Activated T-helper 1 cell treated with anti-CD3 and anti-CD28 coated beads, Interleukin-12 subunit alpha, Interleukin-12 subunit beta, Interleukin-2, Interleukin-4 antibody, amounts not matched to agents 30 ng/mL and 10 ng/mL and 1 ng/mL, durations not matched to agents 14 hours and 24 hours and 36 hours (primary cell): ENCODE data around the gene STK40. TPM values are rescaled to one million over a fixed set of nuclear protein-coding genes. Genes with fewer than 3 reads are reported as not detected.

Experiments used
- DNase-seq: peaks from one replicate; pipeline ENCODE4 v3.0.0; 2021; ENCODE audit warnings: low spot score
- H3K27ac Mint-ChIP-seq: one replicate; pipeline ENCODE4 v1.8.0; 2021; ENCODE audit warnings: mild to moderate bottlenecking, mixed read lengths
- H3K27me3 Mint-ChIP-seq: one replicate; pipeline ENCODE4 v1.8.0; 2022; ENCODE audit warnings: mild to moderate bottlenecking, moderate library complexity, mixed read lengths; ENCODE audit not compliant: insufficient read depth
- H3K36me3 Mint-ChIP-seq: one replicate; pipeline ENCODE4 v1.8.0; 2021; ENCODE audit warnings: low read depth, mixed read lengths
- H3K4me1 Mint-ChIP-seq: one replicate; pipeline ENCODE4 v1.8.0; 2021; ENCODE audit warnings: low read depth, mixed read lengths
- H3K4me3 Mint-ChIP-seq: one replicate; pipeline ENCODE4 v1.8.0; 2021; ENCODE audit warnings: mild to moderate bottlenecking, moderate library complexity, mixed read lengths
- H3K9me3 Mint-ChIP-seq: one replicate; pipeline ENCODE4 v1.8.0; 2021; ENCODE audit warnings: mixed read lengths
- intact Hi-C: fragments of 100-400 bp; cut with micrococcal nuclease; formaldehyde crosslinking; loops from one replicate; pipeline ENCODE4 v1.15.1; 2024
- total RNA-seq: library from RNA; stranded (reverse); gene quantifications from 2 replicates; pipeline ENCODE4 v1.2.3, GENCODE V29; 2022

Gene STK40
- total RNA-seq, 1 donor from 2014 or later, result 46.5 TPM

- peaks cover 41% of the 10 kb centered on the region for H3K36me3 Mint-ChIP-seq
- intact Hi-C loops, result no loop called here
- H3K27ac Mint-ChIP-seq, result no peak overlapping the region
- H3K4me1 Mint-ChIP-seq, result peaks cover 24% of the 10 kb centered on the region
- DNase-seq, result no peak
- no peak overlapping the region for H3K4me3 Mint-ChIP-seq
- H3K9me3 Mint-ChIP-seq, result no peaks in the 10 kb centered on the region
- no peaks in the 10 kb centered on the region for H3K27me3 Mint-ChIP-seq
These were observed 8.0 kb upstream of the STK40 start for GRCh38 chr1:36393686-36394085.

GRCh38 chr1:36392836-36393235 is 7.1 kb upstream of the STK40 start:
- H3K27ac Mint-ChIP-seq, result no peak overlapping the region
- DNase-seq, result no peak
- H3K4me1 Mint-ChIP-seq, result peaks cover 20% of the 10 kb centered on the region
- H3K27me3 Mint-ChIP-seq, result no peaks in the 10 kb centered on the region
- H3K4me3 Mint-ChIP-seq, result no peak overlapping the region
- intact Hi-C loops, result no loop called here
- peaks cover 40% of the 10 kb centered on the region for H3K36me3 Mint-ChIP-seq
- H3K9me3 Mint-ChIP-seq, result no peaks in the 10 kb centered on the region

GRCh38 chr1:36391271-36391670 is 5.5 kb upstream of the STK40 start:
- DNase-seq, result no peak
- Mint-ChIP-seq H3K4me1 (peaks cover 25% of the 10 kb centered on the region), H3K4me3 (no peak overlapping the region), H3K36me3 (peaks cover 33% of the 10 kb centered on the region), H3K27ac (no peak overlapping the region), H3K9me3 (no peaks in the 10 kb centered on the region), H3K27me3 (no peaks in the 10 kb centered on the region)
- intact Hi-C loops, result no loop called here

- DNase-seq, result no peak
- H3K4me1 Mint-ChIP-seq, result peaks cover 28% of the 10 kb centered on the region
- H3K27ac Mint-ChIP-seq, result no peak overlapping the region
- peaks cover 31% of the 10 kb centered on the region for H3K36me3 Mint-ChIP-seq
- intact Hi-C loops, result no loop called here
- no peak overlapping the region for H3K4me3 Mint-ChIP-seq
- H3K9me3 Mint-ChIP-seq, result no peaks in the 10 kb centered on the region
- H3K27me3 Mint-ChIP-seq, result no peaks in the 10 kb centered on the region
These were observed 4.7 kb upstream of the STK40 start for GRCh38 chr1:36390411-36390810.

- H3K4me1 Mint-ChIP-seq, result peaks cover 28% of the 10 kb centered on the region
- no peaks in the 10 kb centered on the region for H3K9me3 Mint-ChIP-seq
- no peak overlapping the region for H3K4me3 Mint-ChIP-seq
- DNase-seq, result no peak
- intact Hi-C loops, result loop anchor here (5.0 to 10.0 kb wide), 4 partner anchors 68 to 1302 kb away; partner anchors contain the start of genes ADPRS, AGO3, CDCA8 and EVA1B
- H3K27ac Mint-ChIP-seq, result no peak overlapping the region
- no peaks in the 10 kb centered on the region for H3K27me3 Mint-ChIP-seq
- peaks cover 30% of the 10 kb centered on the region for H3K36me3 Mint-ChIP-seq
These were observed 4.3 kb upstream of the STK40 start for GRCh38 chr1:36389999-36390398.

GRCh38 chr1:36389261-36389660 is 3.5 kb upstream of the STK40 start:
- Mint-ChIP-seq H3K27me3 (no peaks in the 10 kb centered on the region), H3K9me3 (no peaks in the 10 kb centered on the region), H3K36me3 (peaks cover 29% of the 10 kb centered on the region), H3K27ac (no peak overlapping the region), H3K4me1 (peaks cover 35% of the 10 kb centered on the region), H3K4me3 (no peak overlapping the region)
- intact Hi-C loops, result loop anchor here (5.0 to 10.0 kb wide), 4 partner anchors 67 to 1303 kb away; partner anchors contain the start of genes ADPRS, AGO3, CDCA8 and EVA1B
- no peak for DNase-seq

GRCh38 chr1:36387141-36387949 is 1.6 kb upstream of the STK40 start:
- DNase-seq, result no peak
- peaks cover 43% of the 10 kb centered on the region for H3K4me1 Mint-ChIP-seq
- peak overlapping the region; percentile 96 for H3K4me3 Mint-ChIP-seq
- peaks cover 21% of the 10 kb centered on the region for H3K36me3 Mint-ChIP-seq
- H3K27ac Mint-ChIP-seq, result peak overlapping the region; percentile 97
- no peaks in the 10 kb centered on the region for H3K9me3 Mint-ChIP-seq
- H3K27me3 Mint-ChIP-seq, result no peaks in the 10 kb centered on the region
- intact Hi-C loops, result loop anchor here (2.0 to 10.0 kb wide), 5 partner anchors 65 to 1305 kb away; partner anchors contain the start of genes ADPRS, AGO3, CDCA8 and EVA1B

GRCh38 chr1:36386265-36387140 is 779 bp upstream of the STK40 start:
- Mint-ChIP-seq H3K27ac (peak overlapping the region; percentile 97), H3K36me3 (peaks cover 16% of the 10 kb centered on the region), H3K27me3 (no peaks in the 10 kb centered on the region), H3K9me3 (no peaks in the 10 kb centered on the region), H3K4me3 (peak overlapping the region; percentile 96), H3K4me1 (peaks cover 46% of the 10 kb centered on the region)
- DNase-seq, result peak; percentile 87
- intact Hi-C loops, result loop anchor here (1.0 to 10.0 kb wide), 14 partner anchors 11 to 1306 kb away; partner anchors contain the start of genes ADPRS, AGO1, AGO3 and CDCA8

GRCh38 chr1:36384542-36385409 is 948 bp downstream of the STK40 start:
- H3K36me3 Mint-ChIP-seq, result peaks cover 6% of the 10 kb centered on the region
- intact Hi-C loops, result loop anchor here (5.0 to 10.0 kb wide), 4 partner anchors 62 to 1308 kb away; partner anchors contain the start of genes ADPRS, AGO3, CDCA8 and EVA1B

GRCh38 chr1:36383240-36383639 is 2.5 kb downstream of the STK40 start:
- peak overlapping the region; percentile 34 for H3K4me3 Mint-ChIP-seq
- no peaks in the 10 kb centered on the region for H3K9me3 Mint-ChIP-seq
- no peaks in the 10 kb centered on the region for H3K27me3 Mint-ChIP-seq
- peak overlapping the region; percentile 40 for H3K27ac Mint-ChIP-seq
- peaks cover 5% of the 10 kb centered on the region for H3K36me3 Mint-ChIP-seq
- H3K4me1 Mint-ChIP-seq, result peaks cover 71% of the 10 kb centered on the region
- DNase-seq, result no peak
- intact Hi-C loops, result loop anchor here (10.0 kb wide), 1 partner anchor 448 kb away; the partner anchor contains the start of gene AGO3

More at GRCh38 chr1:36384542-36385409, 948 bp downstream of the STK40 start:
- no peaks in the 10 kb centered on the region for H3K27me3 Mint-ChIP-seq
- H3K9me3 Mint-ChIP-seq, result no peaks in the 10 kb centered on the region
- peak overlapping the region; percentile 82 for H3K4me3 Mint-ChIP-seq
- peak; percentile 27 for DNase-seq
- peaks cover 63% of the 10 kb centered on the region for H3K4me1 Mint-ChIP-seq
- peak overlapping the region; percentile 84 for H3K27ac Mint-ChIP-seq

- peaks cover 72% of the 10 kb centered on the region for H3K4me1 Mint-ChIP-seq
- H3K27ac Mint-ChIP-seq, result no peak overlapping the region
- intact Hi-C loops, result loop anchor here (10.0 kb wide), 1 partner anchor 448 kb away; the partner anchor contains the start of gene AGO3
- DNase-seq, result no peak
- H3K27me3 Mint-ChIP-seq, result no peaks in the 10 kb centered on the region
- H3K4me3 Mint-ChIP-seq, result peak overlapping the region; percentile 34
- no peaks in the 10 kb centered on the region for H3K9me3 Mint-ChIP-seq
- peaks cover 5% of the 10 kb centered on the region for H3K36me3 Mint-ChIP-seq
These were observed 3.1 kb downstream of the STK40 start for GRCh38 chr1:36382669-36383068.

GRCh38 chr1:36382231-36382630 is 3.5 kb downstream of the STK40 start:
- peaks cover 8% of the 10 kb centered on the region for H3K36me3 Mint-ChIP-seq
- no peaks in the 10 kb centered on the region for H3K27me3 Mint-ChIP-seq
- intact Hi-C loops, result loop anchor here (10.0 kb wide), 1 partner anchor 447 kb away; the partner anchor contains the start of gene AGO3
- H3K27ac Mint-ChIP-seq, result no peak overlapping the region
- no peak overlapping the region for H3K4me3 Mint-ChIP-seq
- H3K4me1 Mint-ChIP-seq, result peaks cover 72% of the 10 kb centered on the region
- no peak for DNase-seq
- no peaks in the 10 kb centered on the region for H3K9me3 Mint-ChIP-seq
